ENCODE results near the gene BNC2. TPM values are rescaled to one million over a fixed set of nuclear protein-coding genes. Genes with fewer than 3 reads are reported as not detected.

The BNC2 gene
- polyA plus RNA-seq, 1 experiment = 17.5 TPM

DNA sequence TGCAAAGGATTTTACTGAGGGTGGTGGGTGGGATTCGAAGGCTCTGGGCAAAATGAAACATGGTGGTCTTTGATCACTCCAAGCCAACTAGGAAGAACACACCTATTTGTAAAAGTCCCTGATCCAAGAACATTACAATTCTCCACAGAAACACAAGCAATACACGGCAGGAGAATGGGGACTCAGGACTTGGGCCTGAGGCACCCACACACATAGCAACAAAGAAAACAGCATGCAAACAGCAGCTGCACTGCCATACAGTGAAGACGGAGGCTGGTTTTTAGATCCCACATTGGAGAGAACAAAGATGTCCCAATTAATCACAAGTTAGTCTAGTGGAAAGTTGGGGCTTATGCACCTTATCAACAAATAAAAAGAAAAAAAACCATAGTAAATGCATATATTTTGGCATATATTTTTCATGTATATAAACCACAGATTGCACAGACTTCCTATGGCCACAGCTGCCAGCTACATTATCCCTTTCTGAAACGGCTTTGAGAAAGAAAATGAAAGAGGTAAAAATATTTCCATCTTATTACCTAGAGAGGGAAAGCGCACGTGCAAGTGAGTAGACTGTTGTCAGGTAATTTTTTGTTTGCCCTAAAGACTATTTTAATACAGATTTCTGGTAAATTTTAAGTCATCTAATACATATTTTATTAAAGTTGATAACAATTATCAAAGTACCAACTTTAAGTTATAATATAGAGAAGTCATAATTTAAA, 410.9 kb downstream of the BNC2 start:
- POLR2A ChIA-PET = no interaction called here
- Histone ChIP-seq H3K36me3 (ENCODE audit: control insufficient read depth, insufficient read depth, low read length) (no peaks in the 10 kb centered on the region), H3K4me3 (ENCODE audit: low read depth, low read length) (no peak overlapping the region), H3K27me3 (ENCODE audit: control insufficient read depth, insufficient read depth, low read length) (no peaks in the 10 kb centered on the region)
- CTCF ChIA-PET = no interaction called here
- DNase-seq (ENCODE audit: low read depth) = no peak
- TF ChIP-seq, protein P1, sequence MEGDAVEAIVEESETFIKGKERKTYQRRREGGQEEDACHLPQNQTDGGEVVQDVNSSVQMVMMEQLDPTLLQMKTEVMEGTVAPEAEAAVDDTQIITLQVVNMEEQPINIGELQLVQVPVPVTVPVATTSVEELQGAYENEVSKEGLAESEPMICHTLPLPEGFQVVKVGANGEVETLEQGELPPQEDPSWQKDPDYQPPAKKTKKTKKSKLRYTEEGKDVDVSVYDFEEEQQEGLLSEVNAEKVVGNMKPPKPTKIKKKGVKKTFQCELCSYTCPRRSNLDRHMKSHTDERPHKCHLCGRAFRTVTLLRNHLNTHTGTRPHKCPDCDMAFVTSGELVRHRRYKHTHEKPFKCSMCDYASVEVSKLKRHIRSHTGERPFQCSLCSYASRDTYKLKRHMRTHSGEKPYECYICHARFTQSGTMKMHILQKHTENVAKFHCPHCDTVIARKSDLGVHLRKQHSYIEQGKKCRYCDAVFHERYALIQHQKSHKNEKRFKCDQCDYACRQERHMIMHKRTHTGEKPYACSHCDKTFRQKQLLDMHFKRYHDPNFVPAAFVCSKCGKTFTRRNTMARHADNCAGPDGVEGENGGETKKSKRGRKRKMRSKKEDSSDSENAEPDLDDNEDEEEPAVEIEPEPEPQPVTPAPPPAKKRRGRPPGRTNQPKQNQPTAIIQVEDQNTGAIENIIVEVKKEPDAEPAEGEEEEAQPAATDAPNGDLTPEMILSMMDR (IDR thresholded peaks at IDR 0.05; ENCODE audit: insufficient read depth, low read depth, low read length) = no peak

DNA sequence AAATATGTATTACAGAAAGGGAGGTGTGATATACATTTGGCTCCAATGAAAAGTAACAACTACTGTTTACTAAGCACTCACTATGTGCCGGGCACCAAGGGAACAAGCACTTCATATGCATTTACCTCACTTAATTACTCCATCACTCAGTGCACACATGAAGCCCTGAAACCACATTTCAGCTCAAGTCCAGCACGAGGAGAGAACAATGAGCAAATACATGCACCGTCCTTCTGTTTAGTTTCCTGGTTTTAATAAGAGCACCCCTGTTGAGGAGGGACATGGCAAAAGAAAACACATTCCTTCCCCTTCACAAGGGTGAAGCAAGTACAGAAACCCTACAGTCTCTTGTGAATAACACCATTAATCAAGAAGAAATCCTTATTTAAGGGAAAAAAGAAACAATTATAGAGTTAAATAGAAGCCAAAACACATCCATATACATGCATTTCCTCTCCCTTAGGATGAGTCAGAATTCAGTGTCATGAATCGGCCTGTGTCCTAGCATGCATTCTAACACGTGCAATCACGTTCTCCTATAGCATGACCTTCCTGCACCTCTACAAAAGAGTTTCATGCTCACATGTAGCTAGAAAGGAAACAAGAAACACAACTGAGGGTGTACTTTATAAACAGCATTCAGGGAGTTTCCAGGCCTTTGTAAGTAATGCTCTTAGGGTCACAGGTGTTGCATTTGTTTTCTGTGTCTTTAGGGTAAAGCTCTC, 411.6 kb downstream of the BNC2 start:
- TF ChIP-seq, protein P1 (IDR thresholded peaks at IDR 0.05; ENCODE audit: insufficient read depth, low read depth, low read length) = no peak
- no peaks in the 10 kb centered on the region for H3K27me3 ChIP-seq (ENCODE audit: control insufficient read depth, insufficient read depth, low read length)
- no peak overlapping the region for H3K4me3 ChIP-seq (ENCODE audit: low read depth, low read length)
- no peak for DNase-seq (ENCODE audit: low read depth)
- ChIA-PET POLR2A (no interaction called here), CTCF (interaction anchor here (0.5 kb wide), 1 partner anchor 964 kb away, joined by 3 read pairs; no protein-coding TSS in a partner anchor)
- H3K36me3 ChIP-seq (ENCODE audit: control insufficient read depth, insufficient read depth, low read length) = no peaks in the 10 kb centered on the region

DNA sequence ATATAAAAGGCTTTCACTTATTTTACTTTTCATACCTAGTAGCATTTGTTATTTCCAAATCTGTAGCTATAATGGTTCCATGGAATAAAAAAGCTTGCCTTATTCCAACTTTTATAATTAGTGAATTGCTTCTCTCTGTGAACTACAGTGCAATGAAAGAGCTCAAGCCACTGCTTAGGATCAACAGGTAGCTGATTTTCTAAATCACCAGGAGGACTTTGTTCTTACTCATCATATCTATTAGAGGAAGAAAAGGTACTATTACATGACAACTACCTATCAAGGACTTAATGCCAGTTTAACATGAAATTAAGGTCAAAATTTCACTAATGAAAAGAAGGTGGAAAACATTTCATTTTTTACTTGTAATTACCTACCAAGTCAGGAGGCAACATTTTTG, 414.6 kb downstream of the BNC2 start:
- TF ChIP-seq, protein P1 (IDR thresholded peaks at IDR 0.05; ENCODE audit: insufficient read depth, low read depth, low read length) = no peak
- Histone ChIP-seq H3K36me3 (ENCODE audit: control insufficient read depth, insufficient read depth, low read length) (no peaks in the 10 kb centered on the region), H3K4me3 (ENCODE audit: low read depth, low read length) (no peak overlapping the region), H3K27me3 (ENCODE audit: control insufficient read depth, insufficient read depth, low read length) (no peaks in the 10 kb centered on the region)
- CTCF ChIA-PET = interaction anchor here (0.6 kb wide), 1 partner anchor 66 kb away, joined by 3 read pairs; no protein-coding TSS in a partner anchor
- POLR2A ChIA-PET = no interaction called here
- DNase-seq (ENCODE audit: low read depth) = no peak

DNA sequence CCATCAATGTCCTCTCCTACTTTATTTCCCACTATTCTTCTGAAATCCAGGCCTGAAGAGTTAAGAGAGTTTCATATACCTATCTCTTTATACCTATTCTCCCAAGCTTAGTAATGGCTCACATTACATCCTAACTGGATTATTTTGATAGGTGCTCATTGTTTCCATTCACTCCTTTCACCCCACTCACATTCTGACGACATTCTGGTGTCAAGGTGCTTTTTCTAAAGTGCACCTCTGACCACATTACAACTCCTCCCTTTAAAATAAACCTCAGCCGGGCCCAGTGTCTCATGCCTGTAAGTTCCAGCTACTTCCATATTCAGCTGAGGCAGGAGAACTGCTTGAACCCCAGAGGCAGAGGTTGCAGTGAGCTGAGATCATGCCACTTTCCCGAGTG, 417.1 kb downstream of the BNC2 start:
- POLR2A ChIA-PET = no interaction called here
- CTCF ChIA-PET = no interaction called here
- Histone ChIP-seq H3K27me3 (ENCODE audit: control insufficient read depth, insufficient read depth, low read length) (no peaks in the 10 kb centered on the region), H3K4me3 (ENCODE audit: low read depth, low read length) (no peak overlapping the region), H3K36me3 (ENCODE audit: control insufficient read depth, insufficient read depth, low read length) (no peaks in the 10 kb centered on the region)
- TF ChIP-seq, protein P1 (IDR thresholded peaks at IDR 0.05; ENCODE audit: insufficient read depth, low read depth, low read length) = no peak
- no peak for DNase-seq (ENCODE audit: low read depth)

DNA sequence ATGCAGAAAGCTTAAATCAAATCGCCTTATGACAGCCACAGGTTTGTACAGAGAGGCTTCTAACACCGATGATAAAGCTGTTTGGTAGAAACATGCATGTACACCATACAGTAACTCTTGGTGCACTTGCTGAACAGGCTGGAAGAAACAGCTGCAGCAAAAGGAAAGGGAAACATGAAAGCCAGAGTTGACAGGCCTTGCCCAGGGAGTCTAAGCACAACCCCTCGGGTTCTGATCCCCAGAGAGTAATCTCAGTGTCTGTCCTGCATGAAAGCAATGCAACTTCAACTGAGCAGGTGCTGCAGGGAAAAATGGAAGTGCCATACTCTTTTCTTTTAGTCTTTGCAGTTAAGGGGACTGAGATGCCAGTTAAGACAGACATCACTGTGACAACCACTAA, 419.9 kb downstream of the BNC2 start:
- H3K4me3 ChIP-seq (ENCODE audit: low read depth, low read length) = no peak overlapping the region
- ChIA-PET POLR2A (no interaction called here), CTCF (no interaction called here)
- H3K36me3 ChIP-seq (ENCODE audit: control insufficient read depth, insufficient read depth, low read length) = no peaks in the 10 kb centered on the region
- H3K27me3 ChIP-seq (ENCODE audit: control insufficient read depth, insufficient read depth, low read length) = no peaks in the 10 kb centered on the region
- TF ChIP-seq, protein P1 (IDR thresholded peaks at IDR 0.05; ENCODE audit: insufficient read depth, low read depth, low read length) = no peak
- DNase-seq (ENCODE audit: low read depth) = no peak
